Fibroblast of upper back skin (primary cell): ENCODE measurements around the gene CDK9.
A peak's percentile ranks its signal among the peaks of the same experiment; 100 is the strongest.
"Not testable (repeated sequence)": the region's sequence is repeated elsewhere in the genome, so short reads cannot be mapped to it uniquely, and the experiment has no call there.

Experiments used
- DNase-seq: peaks from one replicate; pipeline ENCODE4 v3.0.0-alpha.2; 2013

CDK9 gene

GRCh38 chr9:127785933-127786772 lies at the start of gene CDK9:
Gene CDK9, plus strand, starts transcription at chr9:127786034. Its CDS starts 115 bp downstream, at chr9:127786149.
- DNase-seq: peak; percentile 88

GRCh38 chr9:127738666-127739065 lies 47.2 kb upstream of the CDK9 start:
- no peak for DNase-seq

GRCh38 chr9:127739614-127740330 lies 46.1 kb upstream of the CDK9 start:
- no peak for DNase-seq

GRCh38 chr9:127741831-127742434 lies 43.9 kb upstream of the CDK9 start:
- peak; percentile 33 for DNase-seq

GRCh38 chr9:127742435-127743088 lies 43.3 kb upstream of the CDK9 start:
- peak; percentile 74 for DNase-seq

- DNase-seq: no peak
These were observed 41.3 kb upstream of the CDK9 start for GRCh38 chr9:127744398-127745110.

GRCh38 chr9:127746959-127747569 lies 38.8 kb upstream of the CDK9 start:
- DNase-seq: no peak

- DNase-seq: no peak
These were observed 36.6 kb upstream of the CDK9 start for GRCh38 chr9:127749090-127749787.

- no peak for DNase-seq
These were observed 34.4 kb upstream of the CDK9 start for GRCh38 chr9:127751269-127752054.

- no peak for DNase-seq
These were observed 32.7 kb upstream of the CDK9 start for GRCh38 chr9:127753148-127753547.

- DNase-seq: no peak
These were observed 32.2 kb upstream of the CDK9 start for GRCh38 chr9:127753622-127754021.

- no peak for DNase-seq
These were observed 31.5 kb upstream of the CDK9 start for GRCh38 chr9:127754099-127755060.

- DNase-seq: no peak
These were observed 30.5 kb upstream of the CDK9 start for GRCh38 chr9:127755061-127756060.

- no peak for DNase-seq
These were observed 29.6 kb upstream of the CDK9 start for GRCh38 chr9:127756233-127756632.

GRCh38 chr9:127756776-127757175 lies 29.1 kb upstream of the CDK9 start:
- DNase-seq: not testable (repeated sequence)

- no peak for DNase-seq
These were observed 27.0 kb upstream of the CDK9 start for GRCh38 chr9:127758843-127759242.

- DNase-seq: no peak
These were observed 24.8 kb upstream of the CDK9 start for GRCh38 chr9:127761061-127761460.

- no peak for DNase-seq
These were observed 24.3 kb upstream of the CDK9 start for GRCh38 chr9:127761491-127761956.
